K562 (cell line): ENCODE results near the gene NOD1. TPM values are rescaled to one million over a fixed set of nuclear protein-coding genes. Genes with fewer than 3 reads are reported as not detected.

Source experiments
- CEBPG ChIP-seq, 3 experiments: fragments of 200-800 bp in 1 of 3; sonication (Bioruptor generic) in 1 of 3; sonication (generic) in 1 of 3; formaldehyde crosslinking in 1 of 3; IDR thresholded peaks in 2 of 3; conservative IDR thresholded peaks in 1 of 3; 2 replicates each; pipeline versions ENCODE4 v1.6.1 to v1.8.0; 2016 to 2022; ENCODE audit warnings: missing compliant biosample characterization in 2 of 3, missing genetic modification characterization in 2 of 3, mild to moderate bottlenecking in 1 of 3, missing genetic modification reagents in 1 of 3
- DMBX1 ChIP-seq: fragments of 250-450 bp; sonication (Bioruptor Pico); IDR thresholded peaks from 2 replicates; pipeline ENCODE4 v1.8.0; 2022; ENCODE audit warnings: inconsistent platforms, mild to moderate bottlenecking, moderate library complexity, borderline replicate concordance
- ELF1 ChIP-seq: fragments of 200-800 bp; sonication (Bioruptor generic); IDR thresholded peaks from 2 replicates; pipeline ENCODE4 v1.6.1; 2016; ENCODE audit warnings: missing genetic modification characterization, missing compliant biosample characterization
- ELF2 ChIP-seq: fragments of 250-450 bp; sonication (Bioruptor Pico); IDR thresholded peaks from 2 replicates; pipeline ENCODE4 v1.5.0; 2021; ENCODE audit warnings: mild to moderate bottlenecking
- ESRRB ChIP-seq: fragments of 250-450 bp; sonication (Bioruptor Pico); IDR thresholded peaks from 2 replicates; pipeline ENCODE4 v1.5.0; 2020; ENCODE audit warnings: mild to moderate bottlenecking, moderate library complexity, borderline replicate concordance
- HSF4 ChIP-seq: fragments of 250-450 bp; sonication (Bioruptor Pico); IDR thresholded peaks from 2 replicates; pipeline ENCODE4 v2.1.2; 2022; ENCODE audit warnings: mild to moderate bottlenecking, moderate library complexity, borderline replicate concordance
- KDM2B ChIP-seq: fragments of 250-450 bp; sonication (Bioruptor Pico); IDR thresholded peaks from 2 replicates; pipeline ENCODE4 v1.8.0; 2021; ENCODE audit warnings: mild to moderate bottlenecking, moderate library complexity
- KLF10 ChIP-seq: fragments of 250-450 bp; sonication (Bioruptor Pico); IDR thresholded peaks from 2 replicates; pipeline ENCODE4 v1.6.1; 2021; ENCODE audit warnings: matching md5 sums
- LARP7 ChIP-seq: fragments of 450-650 bp; IDR thresholded peaks from 2 replicates; pipeline ENCODE4 v1.6.1; 2016
- NCOA6 ChIP-seq: fragments of 450-650 bp; IDR thresholded peaks from 2 replicates; pipeline ENCODE4 v1.6.1; 2017; ENCODE audit warnings: mild to moderate bottlenecking
- POLR2G ChIP-seq: fragments of 200-400 bp; formaldehyde crosslinking; IDR thresholded peaks from 2 replicates; pipeline ENCODE4 v1.6.1; 2017; ENCODE audit warnings: low read depth, mild to moderate bottlenecking, antibody characterized with exemption, low read length, moderate library complexity
- PRDM10 ChIP-seq: fragments of 450-650 bp; IDR thresholded peaks from 2 replicates; pipeline ENCODE4 v1.6.1; 2018; ENCODE audit not compliant: partially characterized antibody
- RBM39 ChIP-seq: fragments of 200-400 bp; formaldehyde crosslinking; optimal IDR thresholded peaks from 2 replicates; pipeline ENCODE3; 2018; ENCODE audit warnings: low read depth, low read length
- RFX7 ChIP-seq: fragments of 250-450 bp; sonication (Bioruptor Pico); IDR thresholded peaks from 2 replicates; pipeline ENCODE4 v1.5.1; 2021; ENCODE audit warnings: mild to moderate bottlenecking
- SMARCB1 ChIP-seq: IDR thresholded peaks from 2 replicates; pipeline ENCODE4 v1.6.1; 2011; ENCODE audit warnings: improper control_type of control experiment, low read depth; ENCODE audit not compliant: insufficient read length
- SNIP1 ChIP-seq: fragments of 450-650 bp; IDR thresholded peaks from 2 replicates; pipeline ENCODE4 v1.7.1; 2017; ENCODE audit warnings: low read depth, mild to moderate bottlenecking
- SP2 ChIP-seq: IDR thresholded peaks from 2 replicates; pipeline ENCODE4 v1.6.1; 2011; ENCODE audit warnings: mild to moderate bottlenecking, low read depth, low read length, moderate library complexity; ENCODE audit not compliant: poor library complexity, severe bottlenecking; ENCODE audit errors: extremely low read depth
- TRIM24 ChIP-seq, 2 experiments: fragments of 450-650 bp; IDR thresholded peaks; 2 replicates each; pipeline ENCODE4 v1.6.1; 2016
- ZFP1 ChIP-seq: fragments of 450-650 bp; formaldehyde crosslinking; IDR thresholded peaks from 2 replicates; pipeline ENCODE4 v1.4.0; 2020; ENCODE audit warnings: mild to moderate bottlenecking, mixed read lengths
- ZFP91 ChIP-seq: sonication (generic); formaldehyde crosslinking; IDR thresholded peaks from 2 replicates; pipeline ENCODE4 v1.8.0; 2022; ENCODE audit warnings: mild to moderate bottlenecking, missing genetic modification reagents
- ZNF311 ChIP-seq: fragments of 250-450 bp; sonication (Bioruptor Pico); IDR thresholded peaks from 2 replicates; pipeline ENCODE4 v1.4.0; 2020; ENCODE audit warnings: mild to moderate bottlenecking, moderate library complexity
- ZNF766 ChIP-seq: fragments of 200-800 bp; sonication (Bioruptor generic); conservative IDR thresholded peaks from 2 replicates; pipeline ENCODE4 v1.6.1; 2016; ENCODE audit warnings: missing genetic modification characterization, missing compliant biosample characterization
- polyA plus RNA-seq, 8 experiments: library from polyadenylated mRNA; depleted of rRNA in 4 of 8; stranded (reverse) in 5 of 8; unstranded in 3 of 8; fragments of >200 nt; fragmentation: Nextera tagmentation in 2 of 8; fragmentation: Illumina TruSeq in 1 of 8; extraction: Ambion mirVana in 2 of 8; extraction: Trizol in 1 of 8; gene quantifications; 2 replicates each; pipeline versions ENCODE4 v1.2.1 to v1.2.3, GENCODE V29; 2011 to 2014; ENCODE audit warnings: inconsistent platforms in 1 of 8, missing spikeins in 1 of 8
- total RNA-seq, 7 experiments: library from RNA; depleted of rRNA in 6 of 7; stranded (reverse); fragments of >200 nt in 6 of 7; fragmentation: Illumina TruSeq in 2 of 7; extraction: Trizol in 2 of 7; gene quantifications; 2 replicates each; pipeline versions ENCODE4 v1.2.1 to v1.2.3, GENCODE V29; 2011 to 2021; ENCODE audit warnings: low replicate concordance in 1 of 7

The NOD1 gene
- total and polyA plus RNA-seq, 9 of the 15 experiments (the other 6 are each of a cell fraction or from before 2014, with no cell fraction given): 0.34 to 7.1 (median 4.7) TPM

GRCh38 chr7:30478349-30479201, at the start of gene NOD1 (continued):
- no peak for TF ChIP-seq SNIP1
- no peak for TF ChIP-seq RBM39
- TF ChIP-seq TRIM24 (IDR thresholded peaks at IDR 0.05): no peak
- TF ChIP-seq SMARCB1: no peak
- TF ChIP-seq ZNF311 (CRISPR knock-in tag): no peak
- TF ChIP-seq SP2: no peak
- TF ChIP-seq ZNF766 (CRISPR knock-in tag): no peak
- no peak for TF ChIP-seq LARP7
- no peak for TF ChIP-seq RFX7 (CRISPR knock-in tag)
- TF ChIP-seq DMBX1 (CRISPR knock-in tag): peak; percentile 31; the same call in 1 of the 2 replicates
- no peak for TF ChIP-seq ESRRB (CRISPR knock-in tag)
- TF ChIP-seq ELF1 (tag): peak; percentile 19; the same call in 1 of the 2 replicates
- TF ChIP-seq ZFP1 (CRISPR knock-in tag): no peak
- no peak for TF ChIP-seq NCOA6
- TF ChIP-seq KDM2B: peak; percentile 62; the same call in 1 of the 2 replicates
- TF ChIP-seq PRDM10: peak; percentile 40
- TF ChIP-seq KLF10 (CRISPR knock-in tag): no peak
- no peak for TF ChIP-seq ELF2
- TF ChIP-seq POLR2G: peak; percentile 96
- TF ChIP-seq ZFP91 (CRISPR knock-in tag): no peak
- TF ChIP-seq CEBPG (CRISPR knock-in tag; IDR thresholded peaks at IDR 0.05): no peak; the same call in 1 of the 2 replicates
- no peak for TF ChIP-seq CEBPG (tag; conservative IDR thresholded peaks at IDR 0.05 in 1 of 2, IDR thresholded peaks at IDR 0.05 in 1 of 2)
- TF ChIP-seq HSF4 (CRISPR knock-in tag): no peak
